Panc1 (cell line): ENCODE data around the gene HESX1.

Experiments used
- REST ChIP-seq, 2 experiments: IDR thresholded peaks; 2 replicates each; pipeline ENCODE4 v1.6.1; 2011 to 2012; ENCODE audit warnings: low read depth in 2 of 2, control low read depth in 1 of 2, low read length in 1 of 2, mild to moderate bottlenecking in 1 of 2, moderate library complexity in 1 of 2; ENCODE audit not compliant: insufficient read depth in 1 of 2
- SIN3A ChIP-seq: IDR thresholded peaks from 2 replicates; pipeline ENCODE4 v1.6.1; 2012; ENCODE audit warnings: low read depth, mild to moderate bottlenecking, low read length, moderate library complexity, borderline replicate concordance; ENCODE audit not compliant: insufficient read depth
- TF ChIP-seq, protein P1 (sequence below): fragments of 450-650 bp; IDR thresholded peaks from 2 replicates; pipeline ENCODE4 v1.5.1; 2017; ENCODE audit warnings: mild to moderate bottlenecking

- TF ChIP-seq, protein P1, sequence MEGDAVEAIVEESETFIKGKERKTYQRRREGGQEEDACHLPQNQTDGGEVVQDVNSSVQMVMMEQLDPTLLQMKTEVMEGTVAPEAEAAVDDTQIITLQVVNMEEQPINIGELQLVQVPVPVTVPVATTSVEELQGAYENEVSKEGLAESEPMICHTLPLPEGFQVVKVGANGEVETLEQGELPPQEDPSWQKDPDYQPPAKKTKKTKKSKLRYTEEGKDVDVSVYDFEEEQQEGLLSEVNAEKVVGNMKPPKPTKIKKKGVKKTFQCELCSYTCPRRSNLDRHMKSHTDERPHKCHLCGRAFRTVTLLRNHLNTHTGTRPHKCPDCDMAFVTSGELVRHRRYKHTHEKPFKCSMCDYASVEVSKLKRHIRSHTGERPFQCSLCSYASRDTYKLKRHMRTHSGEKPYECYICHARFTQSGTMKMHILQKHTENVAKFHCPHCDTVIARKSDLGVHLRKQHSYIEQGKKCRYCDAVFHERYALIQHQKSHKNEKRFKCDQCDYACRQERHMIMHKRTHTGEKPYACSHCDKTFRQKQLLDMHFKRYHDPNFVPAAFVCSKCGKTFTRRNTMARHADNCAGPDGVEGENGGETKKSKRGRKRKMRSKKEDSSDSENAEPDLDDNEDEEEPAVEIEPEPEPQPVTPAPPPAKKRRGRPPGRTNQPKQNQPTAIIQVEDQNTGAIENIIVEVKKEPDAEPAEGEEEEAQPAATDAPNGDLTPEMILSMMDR = no peak
- TF ChIP-seq REST (IDR thresholded peaks at IDR 0.05; ENCODE audit: insufficient read depth in 1 of 2, low read depth in 2 of 2, low read length in 1 of 2) (no peak), SIN3A (no peak)
Measured at GRCh38 chr3:57170946-57171345, 28.8 kb downstream of the HESX1 start.
